HepG2 (cell line): ENCODE data around the gene CD40. TPM values are rescaled to one million over a fixed set of nuclear protein-coding genes. Genes with fewer than 3 reads are reported as not detected.

Experiments
- ATAC-seq: fragments of 200-7000 bp; cut with Tn5 transposase; 3 replicates; pipeline ENCODE4 v1.9.1; 2020; ENCODE audit warnings: mild to moderate bottlenecking, moderate library complexity
- BruUV-seq: library from RNA; stranded (reverse); fragments of 400-500 nt; replicated peaks from 2 replicates; lab custom pipeline; 2021; lab: Mats Ljungman, UMichigan
- CTCF ChIA-PET: fragments of 300-600 bp; formaldehyde crosslinking; extraction: SDS; loops from one replicate; lab custom pipeline; 2021; ENCODE audit warnings: low total read pairs, inconsistent platforms, low intra/inter-chr PET ratio; lab: Yijun Ruan, JAX
- POLR2A ChIA-PET: fragments of 350-600 bp; sonication (Branson Sonifier 250); formaldehyde crosslinking; loops from one replicate; lab custom pipeline; 2020; ENCODE audit warnings: antibody characterized with exemption, inconsistent platforms; lab: Yijun Ruan, JAX
- DNase-seq: peaks from one replicate; pipeline ENCODE4 v3.0.0-alpha.2; 2015; ENCODE audit warnings: low spot score
- FAIRE-seq: peaks from 3 replicates; lab custom pipeline; 2011; peaks lifted over from hg19 to GRCh38; lab: Jason Lieb, UNC
- H2AFZ ChIP-seq: one replicate; pipeline ENCODE4 v1.6.1; 2011; ENCODE audit warnings: low read length, inconsistent platforms
- H3K27ac ChIP-seq: fragments of 300-600 bp; 3 replicates; pipeline ENCODE4 v1.8.0; 2011; ENCODE audit warnings: mixed run types, mild to moderate bottlenecking, mixed read lengths, low read length, inconsistent platforms; ENCODE audit not compliant: insufficient read depth; ENCODE audit errors: extremely low read length
- H3K27me3 ChIP-seq, 2 experiments: fragments of 200-600 bp in 1 of 2; 2 replicates in 1 of 2; 3 replicates in 1 of 2; pipeline versions ENCODE4 v1.6.0 to v1.8.0; 2011; ENCODE audit warnings: low read length in 2 of 2, mild to moderate bottlenecking in 2 of 2, moderate library complexity in 2 of 2, inconsistent platforms in 1 of 2; ENCODE audit not compliant: insufficient read depth in 2 of 2, control insufficient read depth in 1 of 2
- H3K36me3 ChIP-seq, 2 experiments: fragments of 200-600 bp in 1 of 2; replicated peaks in 1 of 2; 2 replicates in 1 of 2; 3 replicates in 1 of 2; pipeline versions ENCODE4 v1.5.1 to v1.8.0; 2011; ENCODE audit warnings: low read length in 2 of 2, inconsistent platforms in 1 of 2; ENCODE audit not compliant: insufficient read depth in 2 of 2, control insufficient read depth in 1 of 2
- H3K4me1 ChIP-seq: 2 replicates; pipeline ENCODE4 v1.5.1; 2012; ENCODE audit warnings: low read length, inconsistent platforms; ENCODE audit not compliant: insufficient read depth
- H3K4me2 ChIP-seq: 2 replicates; pipeline ENCODE4 v1.6.0; 2011; ENCODE audit warnings: low read depth, low read length, inconsistent platforms
- H3K4me3 ChIP-seq, 3 experiments: fragments of 200-600 bp in 1 of 3; sonication (generic), shearing (Covaris generic) in 1 of 3; replicated peaks in 1 of 3; 2 replicates each; pipeline ENCODE4 v1.5.1; 2011 to 2016; ENCODE audit warnings: low read length in 3 of 3, inconsistent platforms in 2 of 3, low read depth in 2 of 3, mild to moderate bottlenecking in 2 of 3, control low read depth in 1 of 3, mixed read lengths in 1 of 3; ENCODE audit not compliant: insufficient read depth in 1 of 3
- H3K79me2 ChIP-seq: one replicate; pipeline ENCODE4 v1.6.1; 2011; ENCODE audit warnings: low read length, inconsistent platforms; ENCODE audit not compliant: insufficient read depth
- H3K9ac ChIP-seq: 2 replicates; pipeline ENCODE4 v1.6.0; 2011; ENCODE audit warnings: mild to moderate bottlenecking, low read depth, low read length, inconsistent platforms; ENCODE audit not compliant: insufficient read depth
- H3K9me3 ChIP-seq: 2 replicates; pipeline ENCODE4 v1.5.1; 2012; ENCODE audit warnings: mild to moderate bottlenecking, low read length
- H4K20me1 ChIP-seq: 2 replicates; pipeline ENCODE4 v1.6.0; 2011; ENCODE audit warnings: inconsistent platforms, mild to moderate bottlenecking, low read length, moderate library complexity; ENCODE audit not compliant: insufficient read depth
- ARNTL ChIP-seq: sonication (generic); formaldehyde crosslinking; IDR thresholded peaks from 2 replicates; pipeline ENCODE4 v1.4.0; 2020; ENCODE audit warnings: mild to moderate bottlenecking, missing genetic modification reagents
- FOXA1 ChIP-seq, 2 experiments: fragments of 450-650 bp in 1 of 2; sonication (generic) in 1 of 2; formaldehyde crosslinking in 1 of 2; IDR thresholded peaks; 2 replicates each; pipeline versions ENCODE4 v1.4.0 to v1.6.1; 2016 to 2020; ENCODE audit warnings: missing genetic modification reagents in 1 of 2
- FOXK1 ChIP-seq: sonication (generic); formaldehyde crosslinking; IDR thresholded peaks from 2 replicates; pipeline ENCODE4 v1.4.0; 2020; ENCODE audit warnings: low read depth, missing genetic modification reagents, borderline replicate concordance
- ISL2 ChIP-seq: sonication (generic); formaldehyde crosslinking; IDR thresholded peaks from 2 replicates; pipeline ENCODE4 v1.5.0; 2020; ENCODE audit warnings: missing genetic modification reagents
- ISX ChIP-seq: sonication (generic); formaldehyde crosslinking; conservative IDR thresholded peaks from 2 replicates; pipeline ENCODE4 v1.5.0; 2020; ENCODE audit warnings: missing genetic modification reagents
- KLF16 ChIP-seq, 2 experiments: sonication (generic) in 1 of 2; formaldehyde crosslinking in 1 of 2; IDR thresholded peaks; 2 replicates each; pipeline versions ENCODE4 v1.6.1 to v1.8.0; 2016 to 2023; ENCODE audit warnings: missing genetic modification reagents in 2 of 2, missing compliant biosample characterization in 1 of 2
- KMT2A ChIP-seq: sonication (generic); formaldehyde crosslinking; IDR thresholded peaks from 2 replicates; pipeline ENCODE4 v1.4.0; 2020; ENCODE audit warnings: missing genetic modification reagents
- MTF2 ChIP-seq: sonication (generic); formaldehyde crosslinking; IDR thresholded peaks from 2 replicates; pipeline ENCODE4 v1.5.0; 2020; ENCODE audit warnings: missing genetic modification reagents, borderline replicate concordance
- NFRKB ChIP-seq: fragments of 450-650 bp; IDR thresholded peaks from 2 replicates; pipeline ENCODE4 v1.6.1; 2017
- NKX3-1 ChIP-seq: sonication (generic); formaldehyde crosslinking; IDR thresholded peaks from 2 replicates; pipeline ENCODE4 v1.5.0; 2020; ENCODE audit warnings: missing genetic modification reagents
- POLR2AphosphoS5 ChIP-seq: IDR thresholded peaks from 2 replicates; pipeline ENCODE4 v1.6.1; 2012; ENCODE audit warnings: low read depth, low read length
- RAD21 ChIP-seq: fragments of 450-650 bp; formaldehyde crosslinking; IDR thresholded peaks from 2 replicates; pipeline ENCODE4 v1.5.0; 2020; ENCODE audit warnings: mild to moderate bottlenecking
- SALL1 ChIP-seq: sonication (generic); formaldehyde crosslinking; IDR thresholded peaks from 2 replicates; pipeline ENCODE4 v1.8.0; 2022; ENCODE audit warnings: mild to moderate bottlenecking, missing genetic modification reagents
- SUZ12 ChIP-seq: fragments of 150-350 bp; IDR thresholded peaks from 2 replicates; pipeline ENCODE4 v1.6.1; 2014; ENCODE audit warnings: low read depth, low read length
- ZFP37 ChIP-seq: sonication (generic); formaldehyde crosslinking; IDR thresholded peaks from 2 replicates; pipeline ENCODE4 v1.4.0; 2020; ENCODE audit warnings: missing genetic modification reagents, borderline replicate concordance
- ZIK1 ChIP-seq: sonication (generic); formaldehyde crosslinking; IDR thresholded peaks from 2 replicates; pipeline ENCODE4 v1.5.0; 2020; ENCODE audit warnings: mild to moderate bottlenecking, low read depth, missing genetic modification reagents, borderline replicate concordance
- ZMAT3 ChIP-seq: sonication (generic); formaldehyde crosslinking; conservative IDR thresholded peaks from 2 replicates; pipeline ENCODE4 v1.7.0; 2021; ENCODE audit warnings: missing genetic modification reagents
- ZNF644 ChIP-seq: IDR thresholded peaks from 2 replicates; pipeline ENCODE4 v1.6.1; 2016; ENCODE audit warnings: low read depth
- ZNF672 ChIP-seq: sonication (generic); formaldehyde crosslinking; IDR thresholded peaks from 2 replicates; pipeline ENCODE4 v1.8.1; 2022; ENCODE audit warnings: missing genetic modification reagents
- WGBS: methylation state at CpG from one replicate; pipeline ENCODE4 v1.1.6; 2017; ENCODE audit warnings: low lambda C conversion rate; 5-methylcytosine and 5-hydroxymethylcytosine counted together
- in situ Hi-C: cut with HindIII; loops from 2 replicates; pipeline ENCODE4 v1.10.0; 2017; ENCODE audit warnings: low pct_unique_long_range_greater_than_20kb; ENCODE audit not compliant: extremely low pct_ligation_motif_present
- intact Hi-C: fragments of 100-400 bp; cut with micrococcal nuclease; formaldehyde crosslinking; loops from one replicate; pipeline ENCODE4 v1.10.0; 2022; ENCODE audit not compliant: unreplicated experiment
- polyA plus RNA-seq, 8 experiments: library from polyadenylated mRNA; depleted of rRNA in 3 of 8; stranded (reverse) in 7 of 8; unstranded in 1 of 8; fragments of >200 nt; fragmentation: Illumina TruSeq in 4 of 8; extraction: Trizol in 4 of 8; gene quantifications; 2 replicates each; pipeline versions ENCODE4 v1.2.1 to v1.2.3, GENCODE V29; 2011 to 2016; ENCODE audit warnings: low read depth in 4 of 8, missing spikeins in 1 of 8, mixed read lengths in 1 of 8; ENCODE audit not compliant: insufficient read depth in 1 of 8
- total RNA-seq, 5 experiments: library from RNA; depleted of rRNA; stranded (reverse); fragments of >200 nt; fragmentation: Illumina TruSeq; extraction: Trizol; gene quantifications; 2 replicates each; pipeline ENCODE4 v1.2.3, GENCODE V29; 2016; ENCODE audit warnings: low read depth in 1 of 5
- TF ChIP-seq, protein P1 (sequence below): sonication (generic); formaldehyde crosslinking; IDR thresholded peaks from 2 replicates; pipeline ENCODE4 v1.4.0; 2020; ENCODE audit warnings: missing genetic modification reagents, mild to moderate bottlenecking, borderline replicate concordance

The CD40 gene
- total and polyA plus RNA-seq, 2 of the 13 experiments (the other 11 are each of a cell fraction or from before 2014, with no cell fraction given), result 4.6 to 13.4 TPM

DNA sequence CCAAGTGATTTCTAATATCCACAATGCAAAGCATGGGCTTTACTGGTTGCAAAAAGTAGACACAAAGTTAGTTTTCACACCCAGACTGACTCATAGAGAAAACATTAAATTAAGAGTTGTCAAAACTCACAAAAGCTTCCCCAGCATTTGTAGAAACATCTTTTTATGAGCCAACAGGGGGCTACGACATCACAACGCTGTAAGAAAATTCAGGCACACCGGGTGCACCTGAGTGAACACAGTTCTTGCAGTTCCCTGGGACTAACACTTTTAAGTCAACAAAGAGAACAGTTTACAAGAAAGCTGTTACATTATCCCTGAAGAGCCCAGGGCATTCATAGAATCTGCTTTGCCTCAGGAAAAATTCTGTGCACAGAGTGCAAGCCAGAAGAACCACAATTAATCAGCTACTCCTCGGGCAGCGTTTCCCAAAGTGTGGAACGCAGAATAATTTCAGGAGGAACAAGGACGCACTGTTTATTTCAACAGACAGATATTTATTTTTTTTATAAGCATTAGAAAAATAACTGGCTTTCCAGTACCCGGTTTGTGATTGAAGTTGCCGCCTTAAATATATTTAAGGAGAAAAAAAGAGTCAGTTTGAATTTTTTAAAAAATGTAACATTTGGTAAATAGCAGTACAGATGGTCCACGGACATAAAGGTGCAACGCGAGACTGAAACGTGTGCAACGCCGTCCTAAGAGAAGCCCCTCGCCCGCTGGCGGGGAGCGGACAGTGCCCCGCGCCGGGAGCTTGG is 29.5 kb upstream of the CD40 start:
- Histone ChIP-seq H3K4me3 (peak overlapping the region; percentile 70 to 98 (median 92)), H3K27me3 (no peaks in the 10 kb centered on the region; a peak in 1 of 5 replicates), H3K36me3 (peaks cover 0 to 1% of the 10 kb centered on the region in 2 experiments; a peak in 2 of 5 replicates), H4K20me1 (peaks cover 58% of the 10 kb centered on the region), H3K79me2 (peaks cover 58% of the 10 kb centered on the region), H2AFZ (no peak overlapping the region), H3K9me3 (no peaks in the 10 kb centered on the region), H3K4me1 (peaks cover 52% of the 10 kb centered on the region), H3K9ac (peak overlapping the region; percentile 97), H3K27ac (peak overlapping the region; percentile 92), H3K4me2 (peak overlapping the region; percentile 82)
- ATAC-seq (peak; percentile 15), FAIRE-seq (no peak), DNase-seq (peak; percentile 63)
- in situ Hi-C loops, result loop anchor here (5.0 kb wide), 1 partner anchor 66 kb away; no protein-coding TSS in a partner anchor
- ChIA-PET CTCF (interaction anchor here (1.3 to 4.9 kb wide), 2 partner anchors 74 to 101 kb away, joined by 3 to 27 read pairs; no protein-coding TSS in a partner anchor), POLR2A (interaction anchor here (1.0 to 1.8 kb wide), 5 partner anchors 12 to 275 kb away, joined by 3 to 6 read pairs (median 3); no protein-coding TSS in a partner anchor)
- WGBS, result 3% methylated on average over 22 of the region's 22 CpGs
- TSS peak; percentile 37 for BruUV-seq
- intact Hi-C loops, result loop anchor here (1.0 to 5.0 kb wide), 2 partner anchors 66 to 116 kb away; partner anchors contain the start of gene ZNF335
- TF ChIP-seq KLF16 (CRISPR knock-in tag; IDR thresholded peaks at IDR 0.05) (0 out of 4 replicates have a peak, but pooled peaks of 1 of the 2 experiments have one; percentile 11), MTF2 (peak; percentile 15; the same call in 1 of the 2 replicates), NKX3-1 (peak; percentile 69; the same call in 1 of the 2 replicates), FOXK1 (CRISPR knock-in tag) (no peak), FOXA1 (IDR thresholded peaks at IDR 0.05) (no peak), FOXA1 (CRISPR knock-in tag; IDR thresholded peaks at IDR 0.05) (peak; percentile 81), NFRKB (no peak), SALL1 (CRISPR knock-in tag) (no peak), ZFP37 (CRISPR knock-in tag) (no peak), ISL2 (CRISPR knock-in tag) (0 out of 2 replicates have a peak, but pooled peaks have one; percentile 19), ISX (CRISPR knock-in tag) (0 out of 2 replicates have a peak, but pooled peaks have one; percentile 42), ZIK1 (CRISPR knock-in tag) (no peak), SUZ12 (no peak), ZNF644 (CRISPR knock-in tag) (no peak), ZMAT3 (CRISPR knock-in tag) (no peak), ZNF672 (CRISPR knock-in tag) (0 out of 2 replicates have a peak, but pooled peaks have one; percentile 3), POLR2AphosphoS5 (no peak), ARNTL (peak; percentile 24; the same call in 1 of the 2 replicates), RAD21 (CRISPR knock-in tag) (no peak), KMT2A (no peak)
- TF ChIP-seq, protein P1, sequence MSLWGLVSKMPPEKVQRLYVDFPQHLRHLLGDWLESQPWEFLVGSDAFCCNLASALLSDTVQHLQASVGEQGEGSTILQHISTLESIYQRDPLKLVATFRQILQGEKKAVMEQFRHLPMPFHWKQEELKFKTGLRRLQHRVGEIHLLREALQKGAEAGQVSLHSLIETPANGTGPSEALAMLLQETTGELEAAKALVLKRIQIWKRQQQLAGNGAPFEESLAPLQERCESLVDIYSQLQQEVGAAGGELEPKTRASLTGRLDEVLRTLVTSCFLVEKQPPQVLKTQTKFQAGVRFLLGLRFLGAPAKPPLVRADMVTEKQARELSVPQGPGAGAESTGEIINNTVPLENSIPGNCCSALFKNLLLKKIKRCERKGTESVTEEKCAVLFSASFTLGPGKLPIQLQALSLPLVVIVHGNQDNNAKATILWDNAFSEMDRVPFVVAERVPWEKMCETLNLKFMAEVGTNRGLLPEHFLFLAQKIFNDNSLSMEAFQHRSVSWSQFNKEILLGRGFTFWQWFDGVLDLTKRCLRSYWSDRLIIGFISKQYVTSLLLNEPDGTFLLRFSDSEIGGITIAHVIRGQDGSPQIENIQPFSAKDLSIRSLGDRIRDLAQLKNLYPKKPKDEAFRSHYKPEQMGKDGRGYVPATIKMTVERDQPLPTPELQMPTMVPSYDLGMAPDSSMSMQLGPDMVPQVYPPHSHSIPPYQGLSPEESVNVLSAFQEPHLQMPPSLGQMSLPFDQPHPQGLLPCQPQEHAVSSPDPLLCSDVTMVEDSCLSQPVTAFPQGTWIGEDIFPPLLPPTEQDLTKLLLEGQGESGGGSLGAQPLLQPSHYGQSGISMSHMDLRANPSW (CRISPR knock-in tag), result no peak
